Right ventricle myocardium inferior (tissue), 1 donor: ENCODE measurements around the gene SPECC1. TPM values are rescaled to one million over a fixed set of nuclear protein-coding genes. Genes with fewer than 3 reads are reported as not detected.

Experiments used
- total RNA-seq: library from RNA; stranded (reverse); fragmentation: NEBNext Ultra II Directional; extraction: Animal tissue kit (Norgen Biotek cat#: 25700); gene quantifications from one replicate; pipeline ENCODE4 v1.2.1, GENCODE V29; 2021
- donor health status: DM: no; HTN: yes; CAD: no; lungs with severe emphysema.

Gene SPECC1
- total RNA-seq, 1 donor from 2014 or later = 10.5 TPM

Other genes starting within 250 kb of the SPECC1 start
- gene ULK2, start 141.4 kb upstream of the SPECC1 start, total RNA-seq = 14.7 TPM
- gene AKAP10, start 31.5 kb upstream of the SPECC1 start, total RNA-seq = 16.4 TPM